GM12878 (cell line): ENCODE data around the gene ZNF667. TPM values are rescaled to one million over a fixed set of nuclear protein-coding genes. Genes with fewer than 3 reads are reported as not detected.

Experiments used
- CREM ChIP-seq: IDR thresholded peaks from 2 replicates; pipeline ENCODE4 v1.6.1; 2014; ENCODE audit warnings: antibody characterized with exemption, low read depth
- FOXK2 ChIP-seq: fragments of 450-650 bp; IDR thresholded peaks from 2 replicates; pipeline ENCODE4 v1.6.1; 2017; ENCODE audit warnings: mild to moderate bottlenecking, moderate library complexity
- IRF4 ChIP-seq: IDR thresholded peaks from 2 replicates; pipeline ENCODE4 v1.6.1; 2011; ENCODE audit warnings: low read depth, low read length
- RELB ChIP-seq: fragments of 450-650 bp; IDR thresholded peaks from 2 replicates; pipeline ENCODE4 v1.6.1; 2017; ENCODE audit warnings: low read depth, mild to moderate bottlenecking, moderate library complexity
- RFX5 ChIP-seq: IDR thresholded peaks from 2 replicates; pipeline ENCODE4 v1.6.1; 2011; ENCODE audit warnings: low read depth, low read length, improper control_type of control experiment
- STAT1 ChIP-seq: fragments of 450-650 bp; conservative IDR thresholded peaks from 2 replicates; pipeline ENCODE4 v1.6.1; 2014; ENCODE audit warnings: antibody characterized with exemption, mild to moderate bottlenecking
- ZNF217 ChIP-seq: fragments of 450-650 bp; IDR thresholded peaks from 2 replicates; pipeline ENCODE4 v1.6.1; 2017; ENCODE audit warnings: antibody characterized with exemption, mild to moderate bottlenecking
- polyA plus RNA-seq, 11 experiments: library from polyadenylated mRNA; depleted of rRNA in 4 of 11; unstranded in 6 of 11; stranded (reverse) in 5 of 11; fragments of >200 nt; fragmentation: Nextera tagmentation in 4 of 11; fragmentation: Illumina TruSeq in 1 of 11; extraction: Ambion mirVana in 4 of 11; extraction: Trizol in 1 of 11; gene quantifications; 1 replicate in 1 of 11; 2 replicates in 10 of 11; pipeline versions ENCODE4 v1.2.1 to v1.2.3, GENCODE V29; 2011 to 2016; ENCODE audit warnings: inconsistent platforms in 2 of 11, missing spikeins in 2 of 11, low read depth in 1 of 11
- total RNA-seq, 4 experiments: library from RNA; depleted of rRNA in 3 of 4; stranded (reverse); fragments of >200 nt in 3 of 4; fragmentation: Illumina TruSeq in 1 of 4; extraction: Trizol in 1 of 4; gene quantifications; 2 replicates each; pipeline versions ENCODE4 v1.2.1 to v1.2.3, GENCODE V29; 2013 to 2021
- TF ChIP-seq, protein P1 (sequence below): fragments of 450-650 bp; IDR thresholded peaks from 2 replicates; pipeline ENCODE4 v1.6.1; 2017; ENCODE audit warnings: antibody characterized with exemption, mild to moderate bottlenecking, moderate library complexity
- TF ChIP-seq, protein P2 (sequence below): IDR thresholded peaks from 2 replicates; pipeline ENCODE4 v1.6.1; 2012; ENCODE audit warnings: low read depth, low read length, improper control_type of control experiment
- TF ChIP-seq, protein P3 (sequence below): fragments of 450-650 bp; IDR thresholded peaks from 2 replicates; pipeline ENCODE4 v1.6.1; 2018; ENCODE audit warnings: mild to moderate bottlenecking, low read depth, moderate library complexity; ENCODE audit not compliant: partially characterized antibody
- TF ChIP-seq, protein P4 (sequence below): IDR thresholded peaks from 2 replicates; pipeline ENCODE4 v1.6.1; 2011; ENCODE audit warnings: borderline replicate concordance, low read depth, mild to moderate bottlenecking, moderate library complexity, low read length; ENCODE audit not compliant: insufficient read depth, poor library complexity, severe bottlenecking
- TF ChIP-seq, protein P5 (sequence below), 3 experiments: IDR thresholded peaks in 2 of 3; conservative IDR thresholded peaks in 1 of 3; 2 replicates each; pipeline ENCODE4 v1.5.1; 2011; ENCODE audit warnings: low read depth in 3 of 3, low read length in 3 of 3, mild to moderate bottlenecking in 3 of 3, control low read depth in 2 of 3, moderate library complexity in 2 of 3, inconsistent platforms in 1 of 3, mixed read lengths in 1 of 3; ENCODE audit not compliant: control insufficient read depth in 2 of 3, insufficient read depth in 1 of 3; ENCODE audit errors: extremely low read depth in 1 of 3

ZNF667 gene
- total and polyA plus RNA-seq, 10 of the 15 experiments (the other 5 are each of a cell fraction or from before 2014, with no cell fraction given), result 0.10 TPM; not detected in 9

GRCh38 chr19:56393119-56394012, 83.8 kb downstream of the ZNF667 start, which contains the start of gene ZNF582 (continued):
- TF ChIP-seq, protein P1, sequence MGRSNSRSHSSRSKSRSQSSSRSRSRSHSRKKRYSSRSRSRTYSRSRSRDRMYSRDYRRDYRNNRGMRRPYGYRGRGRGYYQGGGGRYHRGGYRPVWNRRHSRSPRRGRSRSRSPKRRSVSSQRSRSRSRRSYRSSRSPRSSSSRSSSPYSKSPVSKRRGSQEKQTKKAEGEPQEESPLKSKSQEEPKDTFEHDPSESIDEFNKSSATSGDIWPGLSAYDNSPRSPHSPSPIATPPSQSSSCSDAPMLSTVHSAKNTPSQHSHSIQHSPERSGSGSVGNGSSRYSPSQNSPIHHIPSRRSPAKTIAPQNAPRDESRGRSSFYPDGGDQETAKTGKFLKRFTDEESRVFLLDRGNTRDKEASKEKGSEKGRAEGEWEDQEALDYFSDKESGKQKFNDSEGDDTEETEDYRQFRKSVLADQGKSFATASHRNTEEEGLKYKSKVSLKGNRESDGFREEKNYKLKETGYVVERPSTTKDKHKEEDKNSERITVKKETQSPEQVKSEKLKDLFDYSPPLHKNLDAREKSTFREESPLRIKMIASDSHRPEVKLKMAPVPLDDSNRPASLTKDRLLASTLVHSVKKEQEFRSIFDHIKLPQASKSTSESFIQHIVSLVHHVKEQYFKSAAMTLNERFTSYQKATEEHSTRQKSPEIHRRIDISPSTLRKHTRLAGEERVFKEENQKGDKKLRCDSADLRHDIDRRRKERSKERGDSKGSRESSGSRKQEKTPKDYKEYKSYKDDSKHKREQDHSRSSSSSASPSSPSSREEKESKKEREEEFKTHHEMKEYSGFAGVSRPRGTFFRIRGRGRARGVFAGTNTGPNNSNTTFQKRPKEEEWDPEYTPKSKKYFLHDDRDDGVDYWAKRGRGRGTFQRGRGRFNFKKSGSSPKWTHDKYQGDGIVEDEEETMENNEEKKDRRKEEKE, result no peak
- TF ChIP-seq ZNF217, result peak; percentile 78
- no peak; the same call in 1 of the 2 replicates for TF ChIP-seq CREM
- TF ChIP-seq, protein P2, sequence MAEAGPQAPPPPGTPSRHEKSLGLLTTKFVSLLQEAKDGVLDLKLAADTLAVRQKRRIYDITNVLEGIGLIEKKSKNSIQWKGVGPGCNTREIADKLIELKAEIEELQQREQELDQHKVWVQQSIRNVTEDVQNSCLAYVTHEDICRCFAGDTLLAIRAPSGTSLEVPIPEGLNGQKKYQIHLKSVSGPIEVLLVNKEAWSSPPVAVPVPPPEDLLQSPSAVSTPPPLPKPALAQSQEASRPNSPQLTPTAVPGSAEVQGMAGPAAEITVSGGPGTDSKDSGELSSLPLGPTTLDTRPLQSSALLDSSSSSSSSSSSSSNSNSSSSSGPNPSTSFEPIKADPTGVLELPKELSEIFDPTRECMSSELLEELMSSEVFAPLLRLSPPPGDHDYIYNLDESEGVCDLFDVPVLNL, result no peak
- no peak for TF ChIP-seq RFX5
- no peak for TF ChIP-seq RELB
- TF ChIP-seq, protein P3, sequence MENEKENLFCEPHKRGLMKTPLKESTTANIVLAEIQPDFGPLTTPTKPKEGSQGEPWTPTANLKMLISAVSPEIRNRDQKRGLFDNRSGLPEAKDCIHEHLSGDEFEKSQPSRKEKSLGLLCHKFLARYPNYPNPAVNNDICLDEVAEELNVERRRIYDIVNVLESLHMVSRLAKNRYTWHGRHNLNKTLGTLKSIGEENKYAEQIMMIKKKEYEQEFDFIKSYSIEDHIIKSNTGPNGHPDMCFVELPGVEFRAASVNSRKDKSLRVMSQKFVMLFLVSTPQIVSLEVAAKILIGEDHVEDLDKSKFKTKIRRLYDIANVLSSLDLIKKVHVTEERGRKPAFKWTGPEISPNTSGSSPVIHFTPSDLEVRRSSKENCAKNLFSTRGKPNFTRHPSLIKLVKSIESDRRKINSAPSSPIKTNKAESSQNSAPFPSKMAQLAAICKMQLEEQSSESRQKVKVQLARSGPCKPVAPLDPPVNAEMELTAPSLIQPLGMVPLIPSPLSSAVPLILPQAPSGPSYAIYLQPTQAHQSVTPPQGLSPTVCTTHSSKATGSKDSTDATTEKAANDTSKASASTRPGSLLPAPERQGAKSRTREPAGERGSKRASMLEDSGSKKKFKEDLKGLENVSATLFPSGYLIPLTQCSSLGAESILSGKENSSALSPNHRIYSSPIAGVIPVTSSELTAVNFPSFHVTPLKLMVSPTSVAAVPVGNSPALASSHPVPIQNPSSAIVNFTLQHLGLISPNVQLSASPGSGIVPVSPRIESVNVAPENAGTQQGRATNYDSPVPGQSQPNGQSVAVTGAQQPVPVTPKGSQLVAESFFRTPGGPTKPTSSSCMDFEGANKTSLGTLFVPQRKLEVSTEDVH, result no peak
- TF ChIP-seq, protein P4, sequence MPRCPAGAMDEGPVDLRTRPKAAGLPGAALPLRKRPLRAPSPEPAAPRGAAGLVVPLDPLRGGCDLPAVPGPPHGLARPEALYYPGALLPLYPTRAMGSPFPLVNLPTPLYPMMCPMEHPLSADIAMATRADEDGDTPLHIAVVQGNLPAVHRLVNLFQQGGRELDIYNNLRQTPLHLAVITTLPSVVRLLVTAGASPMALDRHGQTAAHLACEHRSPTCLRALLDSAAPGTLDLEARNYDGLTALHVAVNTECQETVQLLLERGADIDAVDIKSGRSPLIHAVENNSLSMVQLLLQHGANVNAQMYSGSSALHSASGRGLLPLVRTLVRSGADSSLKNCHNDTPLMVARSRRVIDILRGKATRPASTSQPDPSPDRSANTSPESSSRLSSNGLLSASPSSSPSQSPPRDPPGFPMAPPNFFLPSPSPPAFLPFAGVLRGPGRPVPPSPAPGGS, result no peak
- no peak for TF ChIP-seq IRF4
- no peak for TF ChIP-seq FOXK2
- TF ChIP-seq STAT1, result peak; percentile 90
- TF ChIP-seq, protein P5, sequence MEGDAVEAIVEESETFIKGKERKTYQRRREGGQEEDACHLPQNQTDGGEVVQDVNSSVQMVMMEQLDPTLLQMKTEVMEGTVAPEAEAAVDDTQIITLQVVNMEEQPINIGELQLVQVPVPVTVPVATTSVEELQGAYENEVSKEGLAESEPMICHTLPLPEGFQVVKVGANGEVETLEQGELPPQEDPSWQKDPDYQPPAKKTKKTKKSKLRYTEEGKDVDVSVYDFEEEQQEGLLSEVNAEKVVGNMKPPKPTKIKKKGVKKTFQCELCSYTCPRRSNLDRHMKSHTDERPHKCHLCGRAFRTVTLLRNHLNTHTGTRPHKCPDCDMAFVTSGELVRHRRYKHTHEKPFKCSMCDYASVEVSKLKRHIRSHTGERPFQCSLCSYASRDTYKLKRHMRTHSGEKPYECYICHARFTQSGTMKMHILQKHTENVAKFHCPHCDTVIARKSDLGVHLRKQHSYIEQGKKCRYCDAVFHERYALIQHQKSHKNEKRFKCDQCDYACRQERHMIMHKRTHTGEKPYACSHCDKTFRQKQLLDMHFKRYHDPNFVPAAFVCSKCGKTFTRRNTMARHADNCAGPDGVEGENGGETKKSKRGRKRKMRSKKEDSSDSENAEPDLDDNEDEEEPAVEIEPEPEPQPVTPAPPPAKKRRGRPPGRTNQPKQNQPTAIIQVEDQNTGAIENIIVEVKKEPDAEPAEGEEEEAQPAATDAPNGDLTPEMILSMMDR (IDR thresholded peaks at IDR 0.05 in 2 of 3, conservative IDR thresholded peaks at IDR 0.05 in 1 of 3; ENCODE audit: control insufficient read depth in 2 of 3, extremely low read depth in 1 of 3, insufficient read depth in 1 of 3, low read depth in 3 of 3, low read length in 3 of 3), result peak; percentile 64 to 70 (median 67); a peak in 5 of 6 replicates
